ENCODE measurements around the gene MACROD2.
"Not testable (repeated sequence)": the region's sequence is repeated elsewhere in the genome, so short reads cannot be mapped to it uniquely, and the experiment has no call there.

The MACROD2 gene

GRCh38 chr20:14450256-14450655, 454.9 kb downstream of the MACROD2 start:
- no peak overlapping the region for H3K4me3 ChIP-seq (ENCODE audit: low read depth, low read length)
- no peaks in the 10 kb centered on the region for H3K27me3 ChIP-seq
- DNase-seq = no peak
- no peaks in the 10 kb centered on the region for H3K36me3 ChIP-seq
- no peaks in the 10 kb centered on the region for H3K9me3 ChIP-seq
- H3K4me1 ChIP-seq = no peaks in the 10 kb centered on the region
- TF ChIP-seq, protein P1, sequence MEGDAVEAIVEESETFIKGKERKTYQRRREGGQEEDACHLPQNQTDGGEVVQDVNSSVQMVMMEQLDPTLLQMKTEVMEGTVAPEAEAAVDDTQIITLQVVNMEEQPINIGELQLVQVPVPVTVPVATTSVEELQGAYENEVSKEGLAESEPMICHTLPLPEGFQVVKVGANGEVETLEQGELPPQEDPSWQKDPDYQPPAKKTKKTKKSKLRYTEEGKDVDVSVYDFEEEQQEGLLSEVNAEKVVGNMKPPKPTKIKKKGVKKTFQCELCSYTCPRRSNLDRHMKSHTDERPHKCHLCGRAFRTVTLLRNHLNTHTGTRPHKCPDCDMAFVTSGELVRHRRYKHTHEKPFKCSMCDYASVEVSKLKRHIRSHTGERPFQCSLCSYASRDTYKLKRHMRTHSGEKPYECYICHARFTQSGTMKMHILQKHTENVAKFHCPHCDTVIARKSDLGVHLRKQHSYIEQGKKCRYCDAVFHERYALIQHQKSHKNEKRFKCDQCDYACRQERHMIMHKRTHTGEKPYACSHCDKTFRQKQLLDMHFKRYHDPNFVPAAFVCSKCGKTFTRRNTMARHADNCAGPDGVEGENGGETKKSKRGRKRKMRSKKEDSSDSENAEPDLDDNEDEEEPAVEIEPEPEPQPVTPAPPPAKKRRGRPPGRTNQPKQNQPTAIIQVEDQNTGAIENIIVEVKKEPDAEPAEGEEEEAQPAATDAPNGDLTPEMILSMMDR (IDR thresholded peaks at IDR 0.05; ENCODE audit: low read depth, low read length) = no peak

DNA sequence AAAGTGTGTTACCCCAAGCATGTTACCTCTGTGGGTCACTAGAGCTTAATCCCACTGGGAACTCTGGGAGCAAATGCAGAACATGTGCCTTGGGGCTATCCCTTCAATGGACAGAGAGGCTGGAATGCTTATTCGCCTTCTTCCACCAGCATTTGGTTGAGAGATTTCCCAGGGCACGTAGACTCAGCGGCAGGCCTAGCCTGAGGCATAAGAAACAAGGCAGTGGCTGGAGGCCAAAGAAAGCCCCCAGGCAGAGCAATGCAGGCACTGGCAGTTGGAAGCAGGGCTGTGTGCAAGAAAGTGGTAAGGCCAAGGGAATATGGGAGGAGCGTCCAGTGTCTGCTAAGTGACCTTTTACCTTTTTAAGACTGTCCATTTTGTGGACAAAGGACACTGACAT, 456.1 kb downstream of the MACROD2 start:
- Histone ChIP-seq H3K36me3 (no peaks in the 10 kb centered on the region), H3K4me1 (no peaks in the 10 kb centered on the region), H3K4me3 (ENCODE audit: low read depth, low read length) (no peak overlapping the region), H3K27me3 (no peaks in the 10 kb centered on the region), H3K9me3 (no peaks in the 10 kb centered on the region)
- TF ChIP-seq, protein P1 (IDR thresholded peaks at IDR 0.05; ENCODE audit: low read depth, low read length) = no peak
- DNase-seq = peak; percentile 26

- TF ChIP-seq, protein P1 (IDR thresholded peaks at IDR 0.05; ENCODE audit: low read depth, low read length) = no peak
- Histone ChIP-seq H3K4me1 (no peaks in the 10 kb centered on the region), H3K4me3 (ENCODE audit: low read depth, low read length) (no peak overlapping the region), H3K27me3 (no peaks in the 10 kb centered on the region), H3K9me3 (no peaks in the 10 kb centered on the region), H3K36me3 (no peaks in the 10 kb centered on the region)
- DNase-seq = no peak
These were observed 457.9 kb downstream of the MACROD2 start for GRCh38 chr20:14453259-14453658.

DNA sequence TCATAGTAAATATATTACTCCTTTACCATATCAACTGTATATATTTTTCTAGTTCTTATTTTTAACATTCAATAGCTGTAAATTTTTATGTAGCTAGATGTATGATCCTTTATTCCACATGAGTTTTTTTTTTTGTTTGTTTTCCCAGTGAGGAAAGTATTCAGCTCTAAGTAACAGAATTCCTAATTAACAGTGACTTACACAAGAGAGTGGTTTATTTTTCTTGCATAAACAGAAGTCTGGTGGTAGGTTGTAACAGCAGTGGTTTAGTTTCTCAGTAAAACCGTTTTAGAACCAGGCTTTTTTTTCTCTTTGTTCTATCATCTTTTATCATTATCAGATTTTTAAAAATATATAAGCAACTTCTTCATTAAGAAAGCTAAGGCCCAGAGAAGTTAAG, 459.0 kb downstream of the MACROD2 start:
- no peaks in the 10 kb centered on the region for H3K27me3 ChIP-seq
- H3K4me3 ChIP-seq (ENCODE audit: low read depth, low read length) = no peak overlapping the region
- TF ChIP-seq, protein P1 (IDR thresholded peaks at IDR 0.05; ENCODE audit: low read depth, low read length) = no peak
- no peaks in the 10 kb centered on the region for H3K36me3 ChIP-seq
- H3K9me3 ChIP-seq = no peaks in the 10 kb centered on the region
- H3K4me1 ChIP-seq = no peaks in the 10 kb centered on the region
- DNase-seq = no peak

- H3K4me1 ChIP-seq; H3K27me3 ChIP-seq; H3K9me3 ChIP-seq; DNase-seq; H3K4me3 ChIP-seq (ENCODE audit: low read depth, low read length); H3K36me3 ChIP-seq: not testable (repeated sequence)
These were observed 471.9 kb downstream of the MACROD2 start for GRCh38 chr20:14467104-14467827.

GRCh38 chr20:14470231-14470899, 475.0 kb downstream of the MACROD2 start:
- Histone ChIP-seq H3K9me3 (no peaks in the 10 kb centered on the region), H3K4me3 (ENCODE audit: low read depth, low read length) (no peak overlapping the region), H3K4me1 (no peaks in the 10 kb centered on the region), H3K27me3 (no peaks in the 10 kb centered on the region), H3K36me3 (no peaks in the 10 kb centered on the region)
- TF ChIP-seq, protein P1 (IDR thresholded peaks at IDR 0.05; ENCODE audit: low read depth, low read length) = no peak
- no peak for DNase-seq
